Vagina (tissue), 2 donors: Measurements from ENCODE around the gene WWTR1. TPM values are rescaled to one million over a fixed set of nuclear protein-coding genes. Genes with fewer than 3 reads are reported as not detected.

Experiments used
- DNase-seq, 2 donors: peaks; one replicate each; pipeline ENCODE4 v3.0.0-alpha.2; 2017; ENCODE audit errors: extremely low spot score in 2 of 2
- H3K27ac ChIP-seq: fragments of 200-600 bp; sonication (generic); one replicate; pipeline ENCODE4 v1.5.1; 2019
- H3K27me3 ChIP-seq: fragments of 200-600 bp; sonication (generic); one replicate; pipeline ENCODE4 v1.5.1; 2019
- H3K36me3 ChIP-seq, 2 donors: fragments of 200-600 bp; sonication (generic); one replicate each; pipeline ENCODE4 v1.5.1; 2017 to 2019
- H3K4me1 ChIP-seq: fragments of 200-600 bp; sonication (generic); one replicate; pipeline ENCODE4 v1.5.1; 2019
- H3K4me3 ChIP-seq, 2 donors: fragments of 200-600 bp; sonication (generic); 1 replicate in 1 of 2; 2 replicates in 1 of 2; pipeline ENCODE4 v1.5.1; 2016 to 2019
- H3K9me3 ChIP-seq: fragments of 200-600 bp; sonication (generic); one replicate; pipeline ENCODE4 v1.5.1; 2019
- CTCF ChIP-seq, 3 experiments: fragments of 450-650 bp in 2 of 3; fragments of 200-600 bp in 1 of 3; sonication (generic) in 1 of 3; IDR thresholded peaks; one replicate each; pipeline ENCODE4 v1.5.1; 2017 to 2019; ENCODE audit warnings: antibody characterized with exemption in 3 of 3, mild to moderate bottlenecking in 2 of 3, moderate library complexity in 2 of 3
- POLR2A ChIP-seq, 2 donors: fragments of 450-650 bp; IDR thresholded peaks; one replicate each; pipeline ENCODE4 v1.6.1; 2017; ENCODE audit warnings: antibody characterized with exemption in 2 of 2, mild to moderate bottlenecking in 2 of 2, moderate library complexity in 2 of 2
- POLR2AphosphoS5 ChIP-seq, 2 donors: sonication (generic); formaldehyde crosslinking; IDR thresholded peaks; one replicate each; pipeline ENCODE4 v1.9.0; 2017; ENCODE audit warnings: antibody characterized with exemption in 2 of 2, mild to moderate bottlenecking in 2 of 2, low read depth in 1 of 2; ENCODE audit not compliant: insufficient read depth in 1 of 2
- intact Hi-C: fragments of 100-400 bp; cut with DNase I; formaldehyde crosslinking; loops from one replicate; pipeline ENCODE4 v1.15.1; 2023
- total RNA-seq: library from RNA; depleted of rRNA; stranded (reverse); fragments of >200 nt; gene quantifications from one replicate; pipeline ENCODE4 v1.2.3, GENCODE V29; 2016

Gene WWTR1
- total RNA-seq, 1 donor from 2014 or later = 181 TPM

GRCh38 chr3:149678351-149678950 is 20.6 kb upstream of the WWTR1 start:
- intact Hi-C loops = no loop called here
- TF ChIP-seq POLR2AphosphoS5 (IDR thresholded peaks at IDR 0.05; ENCODE audit: insufficient read depth in 1 of 2, low read depth in 1 of 2) (no peak), CTCF (IDR thresholded peaks at IDR 0.05) (no peak), POLR2A (IDR thresholded peaks at IDR 0.05) (no peak)
- H3K4me3 ChIP-seq = no peak overlapping the region
- H3K36me3 ChIP-seq = no peaks in the 10 kb centered on the region
- H3K9me3 ChIP-seq = no peaks in the 10 kb centered on the region
- H3K27ac ChIP-seq = no peak overlapping the region
- H3K27me3 ChIP-seq = no peaks in the 10 kb centered on the region
- H3K4me1 ChIP-seq = no peaks in the 10 kb centered on the region
- no peak for DNase-seq

GRCh38 chr3:149673393-149673792 is 15.6 kb upstream of the WWTR1 start:
- no peaks in the 10 kb centered on the region for H3K27me3 ChIP-seq
- TF ChIP-seq CTCF (IDR thresholded peaks at IDR 0.05) (no peak), POLR2AphosphoS5 (IDR thresholded peaks at IDR 0.05; ENCODE audit: insufficient read depth in 1 of 2, low read depth in 1 of 2) (no peak), POLR2A (IDR thresholded peaks at IDR 0.05) (no peak)
- intact Hi-C loops = no loop called here
- H3K4me1 ChIP-seq = no peaks in the 10 kb centered on the region
- no peak overlapping the region for H3K27ac ChIP-seq
- DNase-seq = no peak
- H3K36me3 ChIP-seq = no peaks in the 10 kb centered on the region
- no peaks in the 10 kb centered on the region for H3K9me3 ChIP-seq
- H3K4me3 ChIP-seq = no peak overlapping the region

GRCh38 chr3:149670742-149671492 is 13.1 kb upstream of the WWTR1 start:
- no peaks in the 10 kb centered on the region for H3K36me3 ChIP-seq
- no peak overlapping the region for H3K27ac ChIP-seq
- no peaks in the 10 kb centered on the region for H3K4me1 ChIP-seq

GRCh38 chr3:149667576-149667975 is 9.8 kb upstream of the WWTR1 start:
- H3K4me3 ChIP-seq = no peak overlapping the region
- intact Hi-C loops = no loop called here
- H3K27ac ChIP-seq = no peak overlapping the region
- no peaks in the 10 kb centered on the region for H3K36me3 ChIP-seq
- DNase-seq = no peak
- no peak for TF ChIP-seq CTCF (IDR thresholded peaks at IDR 0.05)
- no peak for TF ChIP-seq POLR2A (IDR thresholded peaks at IDR 0.05)
- TF ChIP-seq POLR2AphosphoS5 (IDR thresholded peaks at IDR 0.05; ENCODE audit: insufficient read depth in 1 of 2, low read depth in 1 of 2) = no peak
- no peaks in the 10 kb centered on the region for H3K9me3 ChIP-seq
- H3K27me3 ChIP-seq = no peaks in the 10 kb centered on the region
- H3K4me1 ChIP-seq = no peaks in the 10 kb centered on the region

More at GRCh38 chr3:149670742-149671492, 13.1 kb upstream of the WWTR1 start:
- TF ChIP-seq POLR2A (IDR thresholded peaks at IDR 0.05) (no peak), CTCF (IDR thresholded peaks at IDR 0.05) (no peak), POLR2AphosphoS5 (IDR thresholded peaks at IDR 0.05; ENCODE audit: insufficient read depth in 1 of 2, low read depth in 1 of 2) (no peak)
- Histone ChIP-seq H3K9me3 (no peaks in the 10 kb centered on the region), H3K27me3 (no peaks in the 10 kb centered on the region), H3K4me3 (no peak overlapping the region)
- no peak for DNase-seq
- intact Hi-C loops = no loop called here

- Histone ChIP-seq H3K4me1 (peaks cover 8% of the 10 kb centered on the region), H3K27me3 (no peaks in the 10 kb centered on the region), H3K27ac (no peak overlapping the region), H3K36me3 (no peaks in the 10 kb centered on the region), H3K4me3 (no peak overlapping the region), H3K9me3 (no peaks in the 10 kb centered on the region)
- intact Hi-C loops = no loop called here
- no peak for DNase-seq
- TF ChIP-seq POLR2AphosphoS5 (IDR thresholded peaks at IDR 0.05; ENCODE audit: insufficient read depth in 1 of 2, low read depth in 1 of 2) = no peak
- no peak for TF ChIP-seq CTCF (IDR thresholded peaks at IDR 0.05)
- no peak for TF ChIP-seq POLR2A (IDR thresholded peaks at IDR 0.05)
Measured at GRCh38 chr3:149663966-149664365, 6.1 kb upstream of the WWTR1 start.
